ENCODE measurements around the gene KRTAP17-1. TPM values are rescaled to one million over a fixed set of nuclear protein-coding genes. Genes with fewer than 3 reads are reported as not detected.
A peak's percentile ranks its signal among the peaks of the same experiment; 100 is the strongest.
"Not testable (repeated sequence)": the region's sequence is repeated elsewhere in the genome, so short reads cannot be mapped to it uniquely, and the experiment has no call there.

The KRTAP17-1 gene
- total RNA-seq, 2 donors from 2014 or later = 0.46 to 0.48 TPM

- H3K9me3 Mint-ChIP-seq = no peaks in the 10 kb centered on the region
- 89% methylated on average over 2 of the region's 4 CpGs; no CpG with 5 or more reads in 1 of the 2 experiments for WGBS, 2 experiments (ENCODE audit: insufficient coverage in 1 of 2, insufficient read length in 1 of 2)
- no peaks in the 10 kb centered on the region for H3K36me3 Mint-ChIP-seq (ENCODE audit: low read depth)
- no peak overlapping the region for H3K4me3 Mint-ChIP-seq
- H3K4me3 ChIP-seq (ENCODE audit: low read length) = no peak overlapping the region
- no peak overlapping the region for H3K27ac Mint-ChIP-seq
- DNase-seq = peak; percentile 2
- H3K36me3 ChIP-seq (ENCODE audit: control insufficient read depth, insufficient read depth, low read length) = no peaks in the 10 kb centered on the region
- no peak overlapping the region for H3K9ac ChIP-seq (ENCODE audit: extremely low read depth, low read length, poor library complexity, severe bottlenecking)
- H3K27me3 Mint-ChIP-seq (ENCODE audit: insufficient read depth) = peaks cover 9% of the 10 kb centered on the region
- peaks cover 9% of the 10 kb centered on the region for H3K27me3 ChIP-seq (ENCODE audit: control insufficient read depth, insufficient read depth, low read length, poor library complexity, severe bottlenecking)
- no peaks in the 10 kb centered on the region for H3K4me1 ChIP-seq (ENCODE audit: control insufficient read depth, insufficient read depth, low read length)
- H3K4me1 Mint-ChIP-seq = no peaks in the 10 kb centered on the region
- no peak overlapping the region for H3K27ac ChIP-seq (ENCODE audit: low read depth, low read length)
- no peaks in the 10 kb centered on the region for H3K9me3 ChIP-seq (ENCODE audit: control insufficient read depth, low read length)
- TF ChIP-seq CTCF (conservative IDR thresholded peaks at IDR 0.05) = no peak
Observed at GRCh38 chr17:41354536-41354935, 39.0 kb upstream of the KRTAP17-1 start.

DNA sequence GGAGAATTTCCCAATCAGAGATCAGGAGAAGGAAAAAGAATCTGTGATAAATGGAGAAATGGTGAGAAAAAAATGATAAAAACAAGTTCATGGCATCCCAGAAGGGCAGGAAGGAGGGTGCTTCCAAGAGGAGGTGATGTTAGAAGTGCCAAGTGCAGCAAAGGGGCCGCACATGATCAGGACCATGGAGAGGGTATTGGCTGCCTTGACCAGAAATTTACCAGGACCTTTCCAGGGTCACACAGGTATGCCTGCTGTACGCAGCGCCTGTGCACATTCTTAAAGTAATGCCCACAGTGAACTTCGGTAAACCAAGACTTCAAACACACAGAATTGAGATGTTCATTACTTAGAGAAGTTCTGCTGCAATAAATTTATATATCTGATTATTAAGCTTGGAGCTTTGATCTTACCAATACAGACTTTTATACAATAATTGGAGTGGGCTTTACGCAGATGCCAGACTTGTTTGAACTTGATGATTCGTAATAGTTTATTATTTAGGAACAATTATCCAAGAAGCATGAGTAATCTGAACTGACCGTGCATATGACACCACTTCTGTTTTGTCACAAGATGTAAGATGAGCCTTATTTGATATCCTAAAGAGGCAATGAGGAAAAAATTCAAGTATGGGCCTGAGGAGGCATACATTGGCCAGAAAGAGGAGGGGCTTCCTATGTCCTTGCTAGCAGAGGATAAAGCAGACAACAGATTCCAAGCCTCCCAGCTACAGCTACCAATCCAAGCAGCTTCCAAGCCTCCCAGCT lies 37.3 kb upstream of the KRTAP17-1 start:
- DNase-seq = peak; percentile 76
- Histone ChIP-seq H3K27me3 (ENCODE audit: control insufficient read depth, insufficient read depth, low read length, poor library complexity, severe bottlenecking) (peaks cover 9% of the 10 kb centered on the region), H3K9me3 (ENCODE audit: control insufficient read depth, low read length) (no peaks in the 10 kb centered on the region), H3K27ac (ENCODE audit: low read depth, low read length) (no peak overlapping the region), H3K9ac (ENCODE audit: extremely low read depth, low read length, poor library complexity, severe bottlenecking) (no peak overlapping the region), H3K4me1 (ENCODE audit: control insufficient read depth, insufficient read depth, low read length) (no peaks in the 10 kb centered on the region), H3K4me3 (ENCODE audit: low read length) (no peak overlapping the region), H3K36me3 (ENCODE audit: control insufficient read depth, insufficient read depth, low read length) (no peaks in the 10 kb centered on the region)
- Mint-ChIP-seq H3K36me3 (ENCODE audit: low read depth) (no peaks in the 10 kb centered on the region), H3K4me1 (no peaks in the 10 kb centered on the region), H3K9me3 (no peaks in the 10 kb centered on the region), H3K27ac (no peak overlapping the region), H3K27me3 (ENCODE audit: insufficient read depth) (peaks cover 9% of the 10 kb centered on the region), H3K4me3 (no peak overlapping the region)
- 84 to 87% methylated on average over 6 to 7 of the region's 7 CpGs for WGBS, 2 experiments (ENCODE audit: insufficient coverage in 1 of 2, insufficient read length in 1 of 2)
- no peak for TF ChIP-seq CTCF (conservative IDR thresholded peaks at IDR 0.05)

GRCh38 chr17:41351177-41351576 lies 35.7 kb upstream of the KRTAP17-1 start:
- TF ChIP-seq CTCF (conservative IDR thresholded peaks at IDR 0.05) = no peak
- H3K4me1 ChIP-seq (ENCODE audit: control insufficient read depth, insufficient read depth, low read length) = no peaks in the 10 kb centered on the region
- H3K36me3 Mint-ChIP-seq (ENCODE audit: low read depth) = no peaks in the 10 kb centered on the region
- H3K27ac Mint-ChIP-seq = no peak overlapping the region
- peaks cover 9% of the 10 kb centered on the region for H3K27me3 ChIP-seq (ENCODE audit: control insufficient read depth, insufficient read depth, low read length, poor library complexity, severe bottlenecking)
- WGBS, 2 experiments (ENCODE audit: insufficient coverage in 1 of 2, insufficient read length in 1 of 2) = 94% methylated on average over 2 of the region's 2 CpGs; no CpG with 5 or more reads in 1 of the 2 experiments
- H3K36me3 ChIP-seq (ENCODE audit: control insufficient read depth, insufficient read depth, low read length) = no peaks in the 10 kb centered on the region
- no peaks in the 10 kb centered on the region for H3K9me3 ChIP-seq (ENCODE audit: control insufficient read depth, low read length)
- H3K27ac ChIP-seq (ENCODE audit: low read depth, low read length) = no peak overlapping the region
- H3K4me3 ChIP-seq (ENCODE audit: low read length) = no peak overlapping the region
- DNase-seq = no peak
- H3K4me3 Mint-ChIP-seq = no peak overlapping the region
- H3K9ac ChIP-seq (ENCODE audit: extremely low read depth, low read length, poor library complexity, severe bottlenecking) = no peak overlapping the region
- no peaks in the 10 kb centered on the region for H3K9me3 Mint-ChIP-seq
- peaks cover 9% of the 10 kb centered on the region for H3K27me3 Mint-ChIP-seq (ENCODE audit: insufficient read depth)
- H3K4me1 Mint-ChIP-seq = no peaks in the 10 kb centered on the region

GRCh38 chr17:41350381-41350878 lies 34.9 kb upstream of the KRTAP17-1 start, which contains the start of gene KRT33A:
Gene KRT33A (minus strand): TSS chr17:41350828. CDS start chr17:41350767, 61 bp downstream.
- not testable (repeated sequence) for H3K9me3 ChIP-seq (ENCODE audit: control insufficient read depth, low read length); H3K4me1 ChIP-seq (ENCODE audit: control insufficient read depth, insufficient read depth, low read length); H3K36me3 Mint-ChIP-seq (ENCODE audit: low read depth); H3K27ac Mint-ChIP-seq; H3K4me3 ChIP-seq (ENCODE audit: low read length); H3K9me3 Mint-ChIP-seq; H3K27me3 ChIP-seq (ENCODE audit: control insufficient read depth, insufficient read depth, low read length, poor library complexity, severe bottlenecking); H3K27ac ChIP-seq (ENCODE audit: low read depth, low read length); H3K4me1 Mint-ChIP-seq; H3K9ac ChIP-seq (ENCODE audit: extremely low read depth, low read length, poor library complexity, severe bottlenecking); H3K27me3 Mint-ChIP-seq (ENCODE audit: insufficient read depth); H3K4me3 Mint-ChIP-seq; H3K36me3 ChIP-seq (ENCODE audit: control insufficient read depth, insufficient read depth, low read length)
- peak; percentile 22 for DNase-seq
- WGBS, 2 experiments (ENCODE audit: insufficient coverage in 1 of 2, insufficient read length in 1 of 2) = 83 to 91% methylated on average over 6 to 16 of the region's 16 CpGs
